ENCODE measurements around the gene CDH13.

The CDH13 gene

GRCh38 chr16:83269048-83269447, 642.3 kb downstream of the CDH13 start:
- H3K4me1 Mint-ChIP-seq (ENCODE audit: low read depth): no peaks in the 10 kb centered on the region
- peaks cover 2% of the 10 kb centered on the region for H3K27me3 Mint-ChIP-seq
- no peaks in the 10 kb centered on the region for H3K36me3 Mint-ChIP-seq (ENCODE audit: low read depth)
- no peak for DNase-seq
- H3K9me3 Mint-ChIP-seq: no peaks in the 10 kb centered on the region
- H3K27ac Mint-ChIP-seq: no peak overlapping the region
- H3K4me3 Mint-ChIP-seq: no peak overlapping the region

GRCh38 chr16:83269541-83269940, 642.8 kb downstream of the CDH13 start:
- H3K36me3 Mint-ChIP-seq (ENCODE audit: low read depth): no peaks in the 10 kb centered on the region
- H3K9me3 Mint-ChIP-seq: no peaks in the 10 kb centered on the region
- no peak for DNase-seq
- no peaks in the 10 kb centered on the region for H3K4me1 Mint-ChIP-seq (ENCODE audit: low read depth)
- H3K27me3 Mint-ChIP-seq: peaks cover 2% of the 10 kb centered on the region
- no peak overlapping the region for H3K4me3 Mint-ChIP-seq
- no peak overlapping the region for H3K27ac Mint-ChIP-seq

GRCh38 chr16:83270061-83270460, 643.3 kb downstream of the CDH13 start:
- H3K27me3 Mint-ChIP-seq: peaks cover 2% of the 10 kb centered on the region
- H3K27ac Mint-ChIP-seq: no peak overlapping the region
- no peaks in the 10 kb centered on the region for H3K4me1 Mint-ChIP-seq (ENCODE audit: low read depth)
- H3K36me3 Mint-ChIP-seq (ENCODE audit: low read depth): no peaks in the 10 kb centered on the region
- no peak overlapping the region for H3K4me3 Mint-ChIP-seq
- DNase-seq: no peak
- H3K9me3 Mint-ChIP-seq: no peaks in the 10 kb centered on the region

DNA sequence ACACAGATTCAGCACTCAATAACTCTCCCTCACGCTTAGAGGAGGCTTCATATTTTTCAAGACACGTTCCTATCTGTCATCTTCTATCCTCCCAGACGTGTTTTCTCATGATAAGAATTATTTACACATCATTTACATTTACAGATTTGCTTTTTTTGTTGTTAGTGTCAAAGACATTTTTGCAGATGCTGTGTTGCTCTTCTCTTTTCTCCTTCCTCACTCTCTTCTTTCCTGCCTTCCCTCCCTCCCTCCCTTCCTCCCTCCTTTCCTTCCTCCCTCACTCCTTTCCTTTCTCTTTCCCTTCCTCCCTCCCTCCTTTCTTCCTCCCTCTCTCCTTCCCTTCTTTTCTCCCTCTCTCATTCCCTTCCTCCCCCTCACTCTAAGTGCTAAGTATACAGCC, 643.9 kb downstream of the CDH13 start:
- Mint-ChIP-seq H3K4me1 (ENCODE audit: low read depth) (no peaks in the 10 kb centered on the region), H3K27ac (no peak overlapping the region), H3K27me3 (peaks cover 2% of the 10 kb centered on the region), H3K4me3 (no peak overlapping the region), H3K36me3 (ENCODE audit: low read depth) (no peaks in the 10 kb centered on the region), H3K9me3 (no peaks in the 10 kb centered on the region)
- DNase-seq: no peak

DNA sequence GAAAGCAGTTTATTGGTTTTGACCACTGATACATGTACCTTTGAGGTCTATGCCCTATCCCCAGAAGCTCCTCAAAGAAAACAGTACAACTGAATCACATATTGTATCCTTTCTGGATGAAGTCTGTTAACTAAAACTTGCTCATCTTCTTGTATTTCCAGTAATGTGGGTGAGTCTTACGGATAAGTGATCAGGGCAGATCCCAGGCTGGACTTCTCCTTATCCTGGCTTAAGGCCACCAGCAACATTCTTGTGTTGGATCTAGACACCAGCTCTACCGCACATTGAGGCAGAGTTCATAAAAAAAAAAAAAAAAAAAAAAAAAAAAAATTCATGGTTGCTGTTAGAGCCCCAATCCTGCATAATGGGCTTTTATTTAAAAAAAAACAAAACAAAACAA, 644.4 kb downstream of the CDH13 start:
- no peaks in the 10 kb centered on the region for H3K9me3 Mint-ChIP-seq
- peaks cover 2% of the 10 kb centered on the region for H3K27me3 Mint-ChIP-seq
- no peak for DNase-seq
- no peak overlapping the region for H3K4me3 Mint-ChIP-seq
- no peak overlapping the region for H3K27ac Mint-ChIP-seq
- no peaks in the 10 kb centered on the region for H3K36me3 Mint-ChIP-seq (ENCODE audit: low read depth)
- H3K4me1 Mint-ChIP-seq (ENCODE audit: low read depth): no peaks in the 10 kb centered on the region

DNA sequence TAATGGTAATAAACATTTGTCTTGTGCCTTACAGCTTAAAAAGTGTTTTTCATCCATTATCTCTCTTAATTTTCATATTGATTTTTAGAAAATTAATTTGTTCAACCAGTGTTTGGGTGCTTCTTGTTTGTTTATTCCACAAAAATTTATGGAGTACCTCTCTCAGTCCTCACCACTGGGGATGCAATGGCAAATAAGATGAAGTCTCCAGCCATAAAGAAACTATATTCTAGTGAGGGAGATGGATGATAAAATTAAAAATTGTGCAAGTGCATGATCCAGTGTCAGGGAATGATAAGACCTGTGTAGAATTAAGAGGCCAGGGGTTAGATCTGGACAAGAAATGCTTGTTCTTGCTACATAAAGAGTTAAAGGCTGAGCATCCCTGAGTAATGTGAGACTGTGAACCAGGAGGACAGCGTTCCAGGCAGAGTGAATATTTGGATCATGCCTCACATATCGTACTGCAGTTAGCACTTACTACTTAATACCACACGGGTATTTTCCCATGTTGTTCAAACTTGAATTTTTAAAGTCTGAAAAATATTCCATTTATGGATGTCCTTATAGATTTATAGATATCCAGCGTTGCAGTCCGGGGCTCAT, 645.3 kb downstream of the CDH13 start:
- Mint-ChIP-seq H3K36me3 (ENCODE audit: low read depth) (no peaks in the 10 kb centered on the region), H3K9me3 (no peaks in the 10 kb centered on the region), H3K27me3 (peaks cover 2% of the 10 kb centered on the region), H3K4me3 (no peak overlapping the region), H3K27ac (no peak overlapping the region), H3K4me1 (ENCODE audit: low read depth) (no peaks in the 10 kb centered on the region)
- DNase-seq: no peak

DNA sequence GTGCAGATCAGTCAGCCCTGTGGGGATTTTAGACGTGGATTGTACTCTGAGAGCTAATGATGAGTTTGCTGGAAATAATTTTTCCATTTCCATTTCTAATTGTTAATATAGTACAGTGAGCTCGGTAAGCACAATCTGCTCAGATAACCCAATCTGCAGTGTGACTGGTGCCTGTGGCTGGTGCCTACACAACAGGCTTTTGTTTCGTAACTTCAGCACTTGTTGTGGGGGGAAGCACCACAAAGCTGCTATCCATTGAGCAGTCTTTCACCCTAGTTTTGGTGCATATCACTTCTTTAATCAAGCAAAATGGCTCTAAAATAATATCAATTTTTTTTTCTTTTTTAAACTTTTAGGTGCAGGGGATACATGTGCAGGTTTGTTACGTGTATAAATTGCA, 646.1 kb downstream of the CDH13 start:
- Mint-ChIP-seq H3K9me3 (no peaks in the 10 kb centered on the region), H3K4me3 (no peak overlapping the region), H3K36me3 (ENCODE audit: low read depth) (no peaks in the 10 kb centered on the region), H3K27me3 (peaks cover 2% of the 10 kb centered on the region), H3K27ac (no peak overlapping the region), H3K4me1 (ENCODE audit: low read depth) (no peaks in the 10 kb centered on the region)
- DNase-seq: no peak

- no peak for DNase-seq
- H3K4me1 Mint-ChIP-seq (ENCODE audit: low read depth): no peaks in the 10 kb centered on the region
- no peaks in the 10 kb centered on the region for H3K36me3 Mint-ChIP-seq (ENCODE audit: low read depth)
- H3K27ac Mint-ChIP-seq: no peak overlapping the region
- H3K27me3 Mint-ChIP-seq: peaks cover 2% of the 10 kb centered on the region
- no peaks in the 10 kb centered on the region for H3K9me3 Mint-ChIP-seq
- no peak overlapping the region for H3K4me3 Mint-ChIP-seq
Measured at GRCh38 chr16:83273504-83274173, 646.9 kb downstream of the CDH13 start.

DNA sequence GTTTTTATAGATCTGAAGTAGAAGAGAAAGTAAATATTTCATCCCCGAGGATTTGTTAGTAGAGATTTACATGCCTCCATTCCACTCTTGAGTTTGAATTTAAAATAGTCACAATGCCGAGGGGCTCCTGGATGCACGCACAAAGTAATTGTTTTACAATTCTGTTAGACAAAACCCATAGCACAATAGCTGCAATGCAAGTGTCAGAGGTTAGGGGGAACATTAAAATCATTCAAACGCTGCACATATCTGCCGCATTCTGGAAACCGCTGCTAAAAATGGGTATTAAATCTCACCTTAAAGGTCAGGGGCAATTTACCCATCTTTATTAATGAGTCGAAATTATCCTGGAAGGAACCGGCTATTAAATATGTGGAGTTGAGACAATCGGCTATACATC, 652.5 kb downstream of the CDH13 start:
- H3K9me3 Mint-ChIP-seq: no peaks in the 10 kb centered on the region
- no peaks in the 10 kb centered on the region for H3K36me3 Mint-ChIP-seq (ENCODE audit: low read depth)
- DNase-seq: no peak
- H3K4me1 Mint-ChIP-seq (ENCODE audit: low read depth): no peaks in the 10 kb centered on the region
- H3K4me3 Mint-ChIP-seq: no peak overlapping the region
- no peak overlapping the region for H3K27ac Mint-ChIP-seq
- no peaks in the 10 kb centered on the region for H3K27me3 Mint-ChIP-seq

- no peak for DNase-seq
- Mint-ChIP-seq H3K27me3 (no peaks in the 10 kb centered on the region), H3K9me3 (no peaks in the 10 kb centered on the region), H3K4me3 (no peak overlapping the region), H3K36me3 (ENCODE audit: low read depth) (no peaks in the 10 kb centered on the region), H3K4me1 (ENCODE audit: low read depth) (no peaks in the 10 kb centered on the region), H3K27ac (no peak overlapping the region)
Measured at GRCh38 chr16:83285921-83286320, 659.2 kb downstream of the CDH13 start.

GRCh38 chr16:83296505-83296904, 669.7 kb downstream of the CDH13 start:
- H3K27ac Mint-ChIP-seq: no peak overlapping the region
- no peaks in the 10 kb centered on the region for H3K36me3 Mint-ChIP-seq (ENCODE audit: low read depth)
- no peaks in the 10 kb centered on the region for H3K4me1 Mint-ChIP-seq (ENCODE audit: low read depth)
- no peak overlapping the region for H3K4me3 Mint-ChIP-seq
- DNase-seq: no peak
- H3K9me3 Mint-ChIP-seq: no peaks in the 10 kb centered on the region
- peaks cover 6% of the 10 kb centered on the region for H3K27me3 Mint-ChIP-seq

DNA sequence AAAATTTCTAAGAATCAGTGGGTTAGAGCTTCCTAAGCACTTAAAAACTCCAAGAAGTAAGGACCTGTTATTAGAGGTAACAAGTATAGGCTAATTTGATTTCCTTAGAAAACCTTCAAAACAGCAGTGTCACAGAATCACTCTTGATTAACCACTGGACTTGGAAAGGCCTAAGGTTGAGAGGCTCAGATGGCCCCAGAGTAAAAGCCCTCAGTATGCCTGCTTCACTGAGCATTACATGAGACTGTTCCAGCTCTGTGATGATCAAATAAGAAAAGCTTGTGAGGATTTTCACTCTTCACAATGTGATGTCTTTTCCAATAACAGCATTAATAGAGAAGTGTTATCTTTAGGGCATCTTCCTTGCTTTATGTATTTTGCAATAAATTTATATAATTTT, 671.8 kb downstream of the CDH13 start:
- H3K4me1 Mint-ChIP-seq (ENCODE audit: low read depth): no peaks in the 10 kb centered on the region
- no peak overlapping the region for H3K27ac Mint-ChIP-seq
- no peaks in the 10 kb centered on the region for H3K27me3 Mint-ChIP-seq
- H3K36me3 Mint-ChIP-seq (ENCODE audit: low read depth): no peaks in the 10 kb centered on the region
- H3K9me3 Mint-ChIP-seq: no peaks in the 10 kb centered on the region
- DNase-seq: no peak
- no peak overlapping the region for H3K4me3 Mint-ChIP-seq

GRCh38 chr16:83300326-83300725, 673.6 kb downstream of the CDH13 start:
- H3K4me1 Mint-ChIP-seq (ENCODE audit: low read depth): no peaks in the 10 kb centered on the region
- H3K36me3 Mint-ChIP-seq (ENCODE audit: low read depth): no peaks in the 10 kb centered on the region
- H3K4me3 Mint-ChIP-seq: no peak overlapping the region
- no peaks in the 10 kb centered on the region for H3K9me3 Mint-ChIP-seq
- H3K27ac Mint-ChIP-seq: no peak overlapping the region
- H3K27me3 Mint-ChIP-seq: peaks cover 4% of the 10 kb centered on the region
- DNase-seq: no peak

DNA sequence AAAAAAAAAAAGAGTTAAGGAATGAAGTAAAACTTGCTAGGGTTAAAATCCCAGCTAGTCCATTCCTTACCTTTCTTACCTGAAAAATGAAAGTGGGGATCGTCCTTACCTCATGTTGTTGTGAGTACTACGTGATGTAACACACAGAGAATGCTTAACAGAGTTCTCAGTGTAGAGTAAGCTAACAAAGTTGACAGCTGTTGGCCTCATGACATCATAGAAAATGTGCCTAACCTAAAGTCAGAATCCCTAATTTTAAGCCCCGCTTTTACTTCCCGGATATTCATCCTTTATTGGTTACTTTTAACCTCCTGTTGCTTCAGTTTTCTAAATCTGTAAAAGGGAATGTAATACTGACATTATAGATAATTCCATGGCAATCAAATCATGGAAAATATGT, 675.2 kb downstream of the CDH13 start:
- H3K27me3 Mint-ChIP-seq: peaks cover 4% of the 10 kb centered on the region
- no peaks in the 10 kb centered on the region for H3K36me3 Mint-ChIP-seq (ENCODE audit: low read depth)
- no peak overlapping the region for H3K4me3 Mint-ChIP-seq
- DNase-seq: no peak
- no peak overlapping the region for H3K27ac Mint-ChIP-seq
- H3K4me1 Mint-ChIP-seq (ENCODE audit: low read depth): no peaks in the 10 kb centered on the region
- no peaks in the 10 kb centered on the region for H3K9me3 Mint-ChIP-seq

DNA sequence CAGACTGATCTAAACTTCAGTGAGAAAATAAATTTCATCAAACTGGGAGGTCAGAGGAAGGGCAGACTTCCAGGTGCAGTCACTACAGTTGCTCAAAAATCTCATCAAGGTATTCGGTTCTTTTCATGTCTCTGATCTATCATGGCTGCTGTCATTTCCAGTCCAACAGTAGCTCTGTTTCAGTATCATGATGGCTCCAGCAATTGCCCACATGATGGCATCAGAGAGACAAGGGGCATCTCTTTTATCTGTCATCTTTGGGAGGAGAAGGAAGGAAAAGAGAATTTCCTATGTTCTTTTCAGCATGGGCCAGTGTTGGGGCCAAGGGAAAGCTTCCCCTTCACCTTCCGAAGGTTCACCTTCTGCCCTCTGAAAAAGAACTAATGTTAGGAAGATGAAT, 676.1 kb downstream of the CDH13 start:
- no peak for DNase-seq
- Mint-ChIP-seq H3K27me3 (peaks cover 4% of the 10 kb centered on the region), H3K4me3 (no peak overlapping the region)

GRCh38 chr16:83305092-83305491, 678.3 kb downstream of the CDH13 start:
- DNase-seq: no peak
- no peak overlapping the region for H3K27ac Mint-ChIP-seq
- no peaks in the 10 kb centered on the region for H3K9me3 Mint-ChIP-seq
- H3K36me3 Mint-ChIP-seq (ENCODE audit: low read depth): no peaks in the 10 kb centered on the region
- no peaks in the 10 kb centered on the region for H3K4me1 Mint-ChIP-seq (ENCODE audit: low read depth)
- peaks cover 11% of the 10 kb centered on the region for H3K27me3 Mint-ChIP-seq
- H3K4me3 Mint-ChIP-seq: no peak overlapping the region

More for the DNA sequence above, 676.1 kb downstream of the CDH13 start:
- H3K9me3 Mint-ChIP-seq: no peaks in the 10 kb centered on the region
- no peaks in the 10 kb centered on the region for H3K36me3 Mint-ChIP-seq (ENCODE audit: low read depth)
- H3K27ac Mint-ChIP-seq: no peak overlapping the region
- H3K4me1 Mint-ChIP-seq (ENCODE audit: low read depth): no peaks in the 10 kb centered on the region

Data from activated T-cell treated with anti-CD3 and anti-CD28 coated beads, Interleukin-2, amount 50 U/mL, for 24 hours (primary cell).